Esophagus muscularis mucosa (tissue), 3 donors: ENCODE data around the gene SOX11.

Experiments used
- POLR2A ChIP-seq: fragments of 450-650 bp; IDR thresholded peaks from one replicate; pipeline ENCODE4 v1.6.1; 2017; ENCODE audit warnings: antibody characterized with exemption, moderate library complexity, mild to moderate bottlenecking, low read depth
- TF ChIP-seq, protein P1 (sequence below), 3 experiments: fragments of 200-600 bp in 2 of 3; fragments of 450-650 bp in 1 of 3; sonication (generic) in 2 of 3; IDR thresholded peaks; one replicate each; pipeline ENCODE4 v1.5.1; 2017 to 2019; ENCODE audit warnings: antibody characterized with exemption in 3 of 3, mild to moderate bottlenecking in 2 of 3, moderate library complexity in 1 of 3

DNA sequence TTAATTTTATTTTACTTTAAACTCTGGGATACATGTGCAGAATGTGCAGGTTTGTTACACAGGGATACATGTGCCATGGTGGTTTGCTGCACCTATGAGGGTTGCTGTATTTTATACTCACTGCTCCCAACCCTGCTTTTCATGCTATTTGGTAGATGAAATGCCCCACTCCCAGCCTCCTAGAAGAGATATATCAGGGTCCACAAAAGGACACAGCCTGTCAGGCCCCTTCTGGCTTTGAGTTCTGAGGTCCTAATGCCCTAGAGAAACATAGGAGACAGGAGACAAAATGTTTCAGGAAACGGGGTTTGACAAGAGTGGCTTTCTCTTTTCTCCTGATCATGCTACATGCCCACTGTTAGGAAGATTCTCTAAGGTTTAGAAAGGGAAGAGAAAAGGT is 27.1 kb upstream of the SOX11 start:
- TF ChIP-seq, protein P1, sequence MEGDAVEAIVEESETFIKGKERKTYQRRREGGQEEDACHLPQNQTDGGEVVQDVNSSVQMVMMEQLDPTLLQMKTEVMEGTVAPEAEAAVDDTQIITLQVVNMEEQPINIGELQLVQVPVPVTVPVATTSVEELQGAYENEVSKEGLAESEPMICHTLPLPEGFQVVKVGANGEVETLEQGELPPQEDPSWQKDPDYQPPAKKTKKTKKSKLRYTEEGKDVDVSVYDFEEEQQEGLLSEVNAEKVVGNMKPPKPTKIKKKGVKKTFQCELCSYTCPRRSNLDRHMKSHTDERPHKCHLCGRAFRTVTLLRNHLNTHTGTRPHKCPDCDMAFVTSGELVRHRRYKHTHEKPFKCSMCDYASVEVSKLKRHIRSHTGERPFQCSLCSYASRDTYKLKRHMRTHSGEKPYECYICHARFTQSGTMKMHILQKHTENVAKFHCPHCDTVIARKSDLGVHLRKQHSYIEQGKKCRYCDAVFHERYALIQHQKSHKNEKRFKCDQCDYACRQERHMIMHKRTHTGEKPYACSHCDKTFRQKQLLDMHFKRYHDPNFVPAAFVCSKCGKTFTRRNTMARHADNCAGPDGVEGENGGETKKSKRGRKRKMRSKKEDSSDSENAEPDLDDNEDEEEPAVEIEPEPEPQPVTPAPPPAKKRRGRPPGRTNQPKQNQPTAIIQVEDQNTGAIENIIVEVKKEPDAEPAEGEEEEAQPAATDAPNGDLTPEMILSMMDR (IDR thresholded peaks at IDR 0.05), result no peak
- TF ChIP-seq POLR2A, result no peak
